GM23338 (cell line): ENCODE measurements around the gene AGXT. TPM values are rescaled to one million over a fixed set of nuclear protein-coding genes. Genes with fewer than 3 reads are reported as not detected.

ENCODE experiments used
- ATAC-seq: fragments of 200-7000 bp; cut with Tn5 transposase; 3 replicates; pipeline ENCODE4 v1.9.1; 2020
- DNase-seq: peaks from one replicate; pipeline ENCODE4 v3.0.0-alpha.2; 2015; ENCODE audit warnings: low spot score
- H2AFZ ChIP-seq: fragments of 200-600 bp; sonication (generic); 2 replicates; pipeline ENCODE4 v1.8.0; 2016; ENCODE audit warnings: antibody characterized with exemption, mild to moderate bottlenecking, moderate library complexity
- H3F3A ChIP-seq: fragments of 200-600 bp; sonication (generic); replicated peaks from 2 replicates; pipeline ENCODE4 v1.8.0; 2017; ENCODE audit warnings: antibody characterized with exemption, mixed run types, low read depth
- H3K27ac ChIP-seq: fragments of 200-600 bp; sonication (generic); 2 replicates; pipeline ENCODE4 v1.6.1; 2016; ENCODE audit warnings: low read depth
- H3K27me3 ChIP-seq: fragments of 200-600 bp; sonication (generic); 2 replicates; pipeline ENCODE4 v1.8.0; 2016; ENCODE audit warnings: mild to moderate bottlenecking, mixed run types, moderate library complexity; ENCODE audit not compliant: insufficient read depth
- H3K36me3 ChIP-seq: fragments of 200-600 bp; sonication (generic); 2 replicates; pipeline ENCODE4 v1.8.0; 2016; ENCODE audit warnings: mild to moderate bottlenecking; ENCODE audit not compliant: insufficient read depth
- H3K4me1 ChIP-seq: fragments of 200-600 bp; sonication (generic); 2 replicates; pipeline ENCODE4 v1.8.0; 2016; ENCODE audit warnings: mild to moderate bottlenecking, moderate library complexity; ENCODE audit not compliant: insufficient read depth
- H3K4me2 ChIP-seq: fragments of 200-600 bp; sonication (generic); 2 replicates; pipeline ENCODE4 v1.7.1; 2017; ENCODE audit warnings: mixed run types
- H3K4me3 ChIP-seq: fragments of 200-600 bp; sonication (generic); 2 replicates; pipeline ENCODE4 v1.6.1; 2016; ENCODE audit warnings: mixed run types
- H3K79me2 ChIP-seq: fragments of 200-600 bp; sonication (generic); replicated peaks from 2 replicates; pipeline ENCODE4 v1.8.0; 2017; ENCODE audit warnings: mild to moderate bottlenecking; ENCODE audit not compliant: insufficient read depth
- H3K9me2 ChIP-seq: fragments of 200-600 bp; sonication (generic); 2 replicates; pipeline ENCODE4 v1.8.0; 2017; ENCODE audit not compliant: insufficient read depth
- H4K20me1 ChIP-seq: fragments of 200-600 bp; sonication (generic); replicated peaks from 2 replicates; pipeline ENCODE4 v1.8.0; 2017; ENCODE audit warnings: mild to moderate bottlenecking; ENCODE audit not compliant: insufficient read depth
- H3K27ac Mint-ChIP-seq: 2 replicates; pipeline ENCODE4 v1.8.0; 2020; ENCODE audit warnings: inconsistent platforms, mild to moderate bottlenecking, moderate library complexity, mixed read lengths
- H3K27me3 Mint-ChIP-seq: 3 replicates; pipeline ENCODE4 v1.8.0; 2022; ENCODE audit warnings: low read depth, mild to moderate bottlenecking, moderate library complexity, mixed read lengths, inconsistent platforms; ENCODE audit not compliant: insufficient read depth, poor library complexity
- H3K36me3 Mint-ChIP-seq: 3 replicates; pipeline ENCODE4 v1.8.0; 2021; ENCODE audit warnings: low read depth, mild to moderate bottlenecking, inconsistent platforms, moderate library complexity, mixed read lengths
- H3K4me1 Mint-ChIP-seq: 3 replicates; pipeline ENCODE4 v1.8.0; 2020; ENCODE audit warnings: mild to moderate bottlenecking, inconsistent platforms, mixed read lengths
- H3K4me3 Mint-ChIP-seq: 3 replicates; pipeline ENCODE4 v1.8.0; 2021; ENCODE audit warnings: moderate library complexity, mild to moderate bottlenecking, inconsistent platforms, mixed read lengths
- H3K9me3 Mint-ChIP-seq: 3 replicates; pipeline ENCODE4 v1.8.0; 2020; ENCODE audit warnings: moderate library complexity, mild to moderate bottlenecking, inconsistent platforms, mixed read lengths
- CREB1 ChIP-seq: fragments of 250-450 bp; sonication (Bioruptor Pico); IDR thresholded peaks from 2 replicates; pipeline ENCODE4 v1.5.0; 2020; ENCODE audit warnings: low read depth, mild to moderate bottlenecking, moderate library complexity
- EZH2 ChIP-seq: fragments of 200-600 bp; sonication (generic); IDR thresholded peaks from one replicate; pipeline ENCODE4 v1.8.0; 2017; ENCODE audit warnings: antibody characterized with exemption, mild to moderate bottlenecking, low read depth; ENCODE audit not compliant: unreplicated experiment
- EZH2phosphoT487 ChIP-seq: fragments of 200-600 bp; sonication (generic); IDR thresholded peaks from one replicate; pipeline ENCODE4 v1.8.1; 2018; ENCODE audit warnings: antibody characterized with exemption; ENCODE audit not compliant: unreplicated experiment
- JUNB ChIP-seq: IDR thresholded peaks from one replicate; pipeline ENCODE4 v1.6.1; 2016; ENCODE audit warnings: antibody characterized with exemption; ENCODE audit not compliant: unreplicated experiment
- NANOG ChIP-seq: IDR thresholded peaks from 2 replicates; pipeline ENCODE4 v1.6.1; 2016; ENCODE audit warnings: antibody characterized with exemption, borderline replicate concordance
- POLR2AphosphoS5 ChIP-seq: IDR thresholded peaks from 2 replicates; pipeline ENCODE4 v1.6.1; 2016; ENCODE audit warnings: antibody characterized with exemption, low read depth
- STAT1 ChIP-seq: IDR thresholded peaks from one replicate; pipeline ENCODE4 v1.6.1; 2016; ENCODE audit warnings: antibody characterized with exemption; ENCODE audit not compliant: unreplicated experiment
- ZNF114 ChIP-seq: fragments of 250-450 bp; sonication (Bioruptor Pico); IDR thresholded peaks from 2 replicates; pipeline ENCODE4 v1.5.0; 2020; ENCODE audit warnings: mild to moderate bottlenecking, moderate library complexity
- ZNF331 ChIP-seq: fragments of 250-450 bp; sonication (Bioruptor Pico); IDR thresholded peaks from 2 replicates; pipeline ENCODE4 v1.5.0; 2020; ENCODE audit warnings: low read depth, mild to moderate bottlenecking, moderate library complexity
- polyA plus RNA-seq: library from polyadenylated mRNA; unstranded; fragments of >200 nt; fragmentation: Nextera tagmentation; extraction: Ambion mirVana; gene quantifications from 2 replicates; pipeline ENCODE4 v1.2.1, GENCODE V29; 2016
- total RNA-seq: library from RNA; depleted of rRNA; stranded (reverse); fragments of >200 nt; shearing (Covaris generic); gene quantifications from 2 replicates; pipeline ENCODE4 v1.2.3, GENCODE V29; 2014
- TF ChIP-seq, protein P1 (sequence below): IDR thresholded peaks from 2 replicates; pipeline ENCODE4 v1.6.1; 2016; ENCODE audit warnings: antibody characterized with exemption
- TF ChIP-seq, protein P2 (sequence below), 2 experiments: fragments of 200-600 bp in 1 of 2; sonication (generic) in 1 of 2; conservative IDR thresholded peaks; 2 replicates each; pipeline versions ENCODE4 v1.5.1 to v1.6.1; 2016 to 2017; ENCODE audit warnings: antibody characterized with exemption in 2 of 2, low read depth in 2 of 2, mild to moderate bottlenecking in 2 of 2, moderate library complexity in 1 of 2
- TF ChIP-seq, protein P3 (sequence below): IDR thresholded peaks from one replicate; pipeline ENCODE4 v1.6.1; 2018; ENCODE audit warnings: antibody characterized with exemption; ENCODE audit not compliant: unreplicated experiment
- TF ChIP-seq, protein P4 (sequence below): fragments of 250-450 bp; sonication (Bioruptor Pico); IDR thresholded peaks from 2 replicates; pipeline ENCODE4 v1.5.0; 2020; ENCODE audit warnings: mild to moderate bottlenecking, moderate library complexity

AGXT gene
- total and polyA plus RNA-seq, 2 experiments from 2014 or later = not detected

DNA sequence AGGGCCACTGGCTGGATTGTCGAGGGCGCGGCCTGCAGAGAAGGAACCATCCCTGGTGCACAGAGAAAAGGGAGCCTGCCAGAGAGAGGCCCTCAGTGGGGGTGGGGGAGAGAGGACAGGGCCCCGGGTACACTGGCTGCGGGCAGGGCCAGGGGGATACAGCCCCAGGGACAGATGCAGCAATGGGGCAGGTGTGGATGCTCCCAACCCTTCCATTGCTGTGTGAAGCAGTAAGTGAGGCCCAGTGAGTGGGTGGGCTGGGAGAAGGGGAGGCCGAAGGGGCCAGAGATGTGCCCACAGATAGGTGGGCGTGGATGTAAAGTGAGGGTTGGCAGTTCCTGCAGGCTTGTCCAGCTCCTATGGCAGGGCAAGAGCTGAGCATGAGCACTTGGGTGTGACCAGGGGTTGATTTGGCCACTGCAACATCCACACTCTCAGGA, 7.4 kb downstream of the AGXT start:
- no peaks in the 10 kb centered on the region for H3K36me3 Mint-ChIP-seq
- H3K27ac ChIP-seq = no peak overlapping the region

More for the DNA sequence above, 7.4 kb downstream of the AGXT start:
- Histone ChIP-seq H3K4me2 (no peak overlapping the region), H4K20me1 (no peaks in the 10 kb centered on the region), H3K4me1 (no peaks in the 10 kb centered on the region), H3K9me2 (no peaks in the 10 kb centered on the region), H3K4me3 (no peak overlapping the region), H2AFZ (no peak overlapping the region), H3F3A (no peaks in the 10 kb centered on the region), H3K36me3 (no peaks in the 10 kb centered on the region), H3K27me3 (no peaks in the 10 kb centered on the region), H3K79me2 (no peaks in the 10 kb centered on the region)
- H3K27ac Mint-ChIP-seq = no peak overlapping the region
- no peak for TF ChIP-seq STAT1
- TF ChIP-seq, protein P1, sequence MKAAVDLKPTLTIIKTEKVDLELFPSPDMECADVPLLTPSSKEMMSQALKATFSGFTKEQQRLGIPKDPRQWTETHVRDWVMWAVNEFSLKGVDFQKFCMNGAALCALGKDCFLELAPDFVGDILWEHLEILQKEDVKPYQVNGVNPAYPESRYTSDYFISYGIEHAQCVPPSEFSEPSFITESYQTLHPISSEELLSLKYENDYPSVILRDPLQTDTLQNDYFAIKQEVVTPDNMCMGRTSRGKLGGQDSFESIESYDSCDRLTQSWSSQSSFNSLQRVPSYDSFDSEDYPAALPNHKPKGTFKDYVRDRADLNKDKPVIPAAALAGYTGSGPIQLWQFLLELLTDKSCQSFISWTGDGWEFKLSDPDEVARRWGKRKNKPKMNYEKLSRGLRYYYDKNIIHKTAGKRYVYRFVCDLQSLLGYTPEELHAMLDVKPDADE = no peak
- TF ChIP-seq CREB1 = no peak
- TF ChIP-seq JUNB = no peak
- TF ChIP-seq, protein P2, sequence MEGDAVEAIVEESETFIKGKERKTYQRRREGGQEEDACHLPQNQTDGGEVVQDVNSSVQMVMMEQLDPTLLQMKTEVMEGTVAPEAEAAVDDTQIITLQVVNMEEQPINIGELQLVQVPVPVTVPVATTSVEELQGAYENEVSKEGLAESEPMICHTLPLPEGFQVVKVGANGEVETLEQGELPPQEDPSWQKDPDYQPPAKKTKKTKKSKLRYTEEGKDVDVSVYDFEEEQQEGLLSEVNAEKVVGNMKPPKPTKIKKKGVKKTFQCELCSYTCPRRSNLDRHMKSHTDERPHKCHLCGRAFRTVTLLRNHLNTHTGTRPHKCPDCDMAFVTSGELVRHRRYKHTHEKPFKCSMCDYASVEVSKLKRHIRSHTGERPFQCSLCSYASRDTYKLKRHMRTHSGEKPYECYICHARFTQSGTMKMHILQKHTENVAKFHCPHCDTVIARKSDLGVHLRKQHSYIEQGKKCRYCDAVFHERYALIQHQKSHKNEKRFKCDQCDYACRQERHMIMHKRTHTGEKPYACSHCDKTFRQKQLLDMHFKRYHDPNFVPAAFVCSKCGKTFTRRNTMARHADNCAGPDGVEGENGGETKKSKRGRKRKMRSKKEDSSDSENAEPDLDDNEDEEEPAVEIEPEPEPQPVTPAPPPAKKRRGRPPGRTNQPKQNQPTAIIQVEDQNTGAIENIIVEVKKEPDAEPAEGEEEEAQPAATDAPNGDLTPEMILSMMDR (conservative IDR thresholded peaks at IDR 0.05; ENCODE audit: low read depth in 2 of 2) = no peak
- TF ChIP-seq, protein P3, sequence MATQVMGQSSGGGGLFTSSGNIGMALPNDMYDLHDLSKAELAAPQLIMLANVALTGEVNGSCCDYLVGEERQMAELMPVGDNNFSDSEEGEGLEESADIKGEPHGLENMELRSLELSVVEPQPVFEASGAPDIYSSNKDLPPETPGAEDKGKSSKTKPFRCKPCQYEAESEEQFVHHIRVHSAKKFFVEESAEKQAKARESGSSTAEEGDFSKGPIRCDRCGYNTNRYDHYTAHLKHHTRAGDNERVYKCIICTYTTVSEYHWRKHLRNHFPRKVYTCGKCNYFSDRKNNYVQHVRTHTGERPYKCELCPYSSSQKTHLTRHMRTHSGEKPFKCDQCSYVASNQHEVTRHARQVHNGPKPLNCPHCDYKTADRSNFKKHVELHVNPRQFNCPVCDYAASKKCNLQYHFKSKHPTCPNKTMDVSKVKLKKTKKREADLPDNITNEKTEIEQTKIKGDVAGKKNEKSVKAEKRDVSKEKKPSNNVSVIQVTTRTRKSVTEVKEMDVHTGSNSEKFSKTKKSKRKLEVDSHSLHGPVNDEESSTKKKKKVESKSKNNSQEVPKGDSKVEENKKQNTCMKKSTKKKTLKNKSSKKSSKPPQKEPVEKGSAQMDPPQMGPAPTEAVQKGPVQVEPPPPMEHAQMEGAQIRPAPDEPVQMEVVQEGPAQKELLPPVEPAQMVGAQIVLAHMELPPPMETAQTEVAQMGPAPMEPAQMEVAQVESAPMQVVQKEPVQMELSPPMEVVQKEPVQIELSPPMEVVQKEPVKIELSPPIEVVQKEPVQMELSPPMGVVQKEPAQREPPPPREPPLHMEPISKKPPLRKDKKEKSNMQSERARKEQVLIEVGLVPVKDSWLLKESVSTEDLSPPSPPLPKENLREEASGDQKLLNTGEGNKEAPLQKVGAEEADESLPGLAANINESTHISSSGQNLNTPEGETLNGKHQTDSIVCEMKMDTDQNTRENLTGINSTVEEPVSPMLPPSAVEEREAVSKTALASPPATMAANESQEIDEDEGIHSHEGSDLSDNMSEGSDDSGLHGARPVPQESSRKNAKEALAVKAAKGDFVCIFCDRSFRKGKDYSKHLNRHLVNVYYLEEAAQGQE = no peak
- no peak for TF ChIP-seq POLR2AphosphoS5
- TF ChIP-seq EZH2phosphoT487 = no peak
- no peak for TF ChIP-seq ZNF331 (CRISPR knock-in tag)
- TF ChIP-seq EZH2 = no peak
- no peak for TF ChIP-seq ZNF114 (CRISPR knock-in tag)
- TF ChIP-seq NANOG = no peak
- TF ChIP-seq, protein P4, sequence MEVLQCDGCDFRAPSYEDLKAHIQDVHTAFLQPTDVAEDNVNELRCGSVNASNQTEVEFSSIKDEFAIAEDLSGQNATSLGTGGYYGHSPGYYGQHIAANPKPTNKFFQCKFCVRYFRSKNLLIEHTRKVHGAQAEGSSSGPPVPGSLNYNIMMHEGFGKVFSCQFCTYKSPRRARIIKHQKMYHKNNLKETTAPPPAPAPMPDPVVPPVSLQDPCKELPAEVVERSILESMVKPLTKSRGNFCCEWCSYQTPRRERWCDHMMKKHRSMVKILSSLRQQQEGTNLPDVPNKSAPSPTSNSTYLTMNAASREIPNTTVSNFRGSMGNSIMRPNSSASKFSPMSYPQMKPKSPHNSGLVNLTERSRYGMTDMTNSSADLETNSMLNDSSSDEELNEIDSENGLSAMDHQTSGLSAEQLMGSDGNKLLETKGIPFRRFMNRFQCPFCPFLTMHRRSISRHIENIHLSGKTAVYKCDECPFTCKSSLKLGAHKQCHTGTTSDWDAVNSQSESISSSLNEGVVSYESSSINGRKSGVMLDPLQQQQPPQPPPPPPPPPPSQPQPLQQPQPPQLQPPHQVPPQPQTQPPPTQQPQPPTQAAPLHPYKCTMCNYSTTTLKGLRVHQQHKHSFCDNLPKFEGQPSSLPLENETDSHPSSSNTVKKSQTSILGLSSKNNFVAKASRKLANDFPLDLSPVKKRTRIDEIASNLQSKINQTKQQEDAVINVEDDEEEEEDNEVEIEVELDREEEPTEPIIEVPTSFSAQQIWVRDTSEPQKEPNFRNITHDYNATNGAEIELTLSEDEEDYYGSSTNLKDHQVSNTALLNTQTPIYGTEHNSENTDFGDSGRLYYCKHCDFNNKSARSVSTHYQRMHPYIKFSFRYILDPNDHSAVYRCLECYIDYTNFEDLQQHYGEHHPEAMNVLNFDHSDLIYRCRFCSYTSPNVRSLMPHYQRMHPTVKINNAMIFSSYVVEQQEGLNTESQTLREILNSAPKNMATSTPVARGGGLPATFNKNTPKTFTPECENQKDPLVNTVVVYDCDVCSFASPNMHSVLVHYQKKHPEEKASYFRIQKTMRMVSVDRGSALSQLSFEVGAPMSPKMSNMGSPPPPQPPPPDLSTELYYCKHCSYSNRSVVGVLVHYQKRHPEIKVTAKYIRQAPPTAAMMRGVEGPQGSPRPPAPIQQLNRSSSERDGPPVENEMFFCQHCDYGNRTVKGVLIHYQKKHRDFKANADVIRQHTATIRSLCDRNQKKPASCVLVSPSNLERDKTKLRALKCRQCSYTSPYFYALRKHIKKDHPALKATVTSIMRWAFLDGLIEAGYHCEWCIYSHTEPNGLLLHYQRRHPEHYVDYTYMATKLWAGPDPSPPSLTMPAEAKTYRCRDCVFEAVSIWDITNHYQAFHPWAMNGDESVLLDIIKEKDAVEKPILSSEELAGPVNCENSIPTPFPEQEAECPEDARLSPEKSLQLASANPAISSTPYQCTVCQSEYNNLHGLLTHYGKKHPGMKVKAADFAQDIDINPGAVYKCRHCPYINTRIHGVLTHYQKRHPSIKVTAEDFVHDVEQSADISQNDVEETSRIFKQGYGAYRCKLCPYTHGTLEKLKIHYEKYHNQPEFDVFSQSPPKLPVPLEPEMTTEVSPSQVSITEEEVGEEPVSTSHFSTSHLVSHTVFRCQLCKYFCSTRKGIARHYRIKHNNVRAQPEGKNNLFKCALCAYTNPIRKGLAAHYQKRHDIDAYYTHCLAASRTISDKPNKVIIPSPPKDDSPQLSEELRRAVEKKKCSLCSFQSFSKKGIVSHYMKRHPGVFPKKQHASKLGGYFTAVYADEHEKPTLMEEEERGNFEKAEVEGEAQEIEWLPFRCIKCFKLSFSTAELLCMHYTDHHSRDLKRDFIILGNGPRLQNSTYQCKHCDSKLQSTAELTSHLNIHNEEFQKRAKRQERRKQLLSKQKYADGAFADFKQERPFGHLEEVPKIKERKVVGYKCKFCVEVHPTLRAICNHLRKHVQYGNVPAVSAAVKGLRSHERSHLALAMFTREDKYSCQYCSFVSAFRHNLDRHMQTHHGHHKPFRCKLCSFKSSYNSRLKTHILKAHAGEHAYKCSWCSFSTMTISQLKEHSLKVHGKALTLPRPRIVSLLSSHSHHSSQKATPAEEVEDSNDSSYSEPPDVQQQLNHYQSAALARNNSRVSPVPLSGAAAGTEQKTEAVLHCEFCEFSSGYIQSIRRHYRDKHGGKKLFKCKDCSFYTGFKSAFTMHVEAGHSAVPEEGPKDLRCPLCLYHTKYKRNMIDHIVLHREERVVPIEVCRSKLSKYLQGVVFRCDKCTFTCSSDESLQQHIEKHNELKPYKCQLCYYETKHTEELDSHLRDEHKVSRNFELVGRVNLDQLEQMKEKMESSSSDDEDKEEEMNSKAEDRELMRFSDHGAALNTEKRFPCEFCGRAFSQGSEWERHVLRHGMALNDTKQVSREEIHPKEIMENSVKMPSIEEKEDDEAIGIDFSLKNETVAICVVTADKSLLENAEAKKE = no peak
- H3K9me3 Mint-ChIP-seq = no peaks in the 10 kb centered on the region
- ATAC-seq = no peak
- no peak overlapping the region for H3K4me3 Mint-ChIP-seq
- H3K27me3 Mint-ChIP-seq = peaks cover 4% of the 10 kb centered on the region
- DNase-seq = no peak
- H3K4me1 Mint-ChIP-seq = 0 out of 3 replicates have a peak, but pooled peaks cover 2% of the 10 kb centered on the region
